ENCODE measurements around the gene SLC5A10.
"Not testable (repeated sequence)": the region's sequence is repeated elsewhere in the genome, so short reads cannot be mapped to it uniquely, and the experiment has no call there.

GRCh38 chr17:19032377-19032988 lies 80.5 kb downstream of the SLC5A10 start:
- TF ChIP-seq CTCF (conservative IDR thresholded peaks at IDR 0.05); ZFX (IDR thresholded peaks at IDR 0.05): not testable (repeated sequence)

All from C4-2B (cell line).